Stimulated activated CD4-positive, alpha-beta T cell treated with anti-CD3 and anti-CD28 coated beads, Interleukin-12 subunit alpha, Interleukin-12 subunit beta, amount 100 ng/mL, for 24 hours (primary cell): ENCODE data around the gene UBE2L3.
A peak's percentile ranks its signal among the peaks of the same experiment; 100 is the strongest.
"Not testable (repeated sequence)": the region's sequence is repeated elsewhere in the genome, so short reads cannot be mapped to it uniquely, and the experiment has no call there.

ENCODE experiments used
- DNase-seq, 2 experiments: peaks; one replicate each; pipeline ENCODE4 v3.0.0-alpha.2; 2020; ENCODE audit warnings: low read depth in 2 of 2

The UBE2L3 gene

DNA sequence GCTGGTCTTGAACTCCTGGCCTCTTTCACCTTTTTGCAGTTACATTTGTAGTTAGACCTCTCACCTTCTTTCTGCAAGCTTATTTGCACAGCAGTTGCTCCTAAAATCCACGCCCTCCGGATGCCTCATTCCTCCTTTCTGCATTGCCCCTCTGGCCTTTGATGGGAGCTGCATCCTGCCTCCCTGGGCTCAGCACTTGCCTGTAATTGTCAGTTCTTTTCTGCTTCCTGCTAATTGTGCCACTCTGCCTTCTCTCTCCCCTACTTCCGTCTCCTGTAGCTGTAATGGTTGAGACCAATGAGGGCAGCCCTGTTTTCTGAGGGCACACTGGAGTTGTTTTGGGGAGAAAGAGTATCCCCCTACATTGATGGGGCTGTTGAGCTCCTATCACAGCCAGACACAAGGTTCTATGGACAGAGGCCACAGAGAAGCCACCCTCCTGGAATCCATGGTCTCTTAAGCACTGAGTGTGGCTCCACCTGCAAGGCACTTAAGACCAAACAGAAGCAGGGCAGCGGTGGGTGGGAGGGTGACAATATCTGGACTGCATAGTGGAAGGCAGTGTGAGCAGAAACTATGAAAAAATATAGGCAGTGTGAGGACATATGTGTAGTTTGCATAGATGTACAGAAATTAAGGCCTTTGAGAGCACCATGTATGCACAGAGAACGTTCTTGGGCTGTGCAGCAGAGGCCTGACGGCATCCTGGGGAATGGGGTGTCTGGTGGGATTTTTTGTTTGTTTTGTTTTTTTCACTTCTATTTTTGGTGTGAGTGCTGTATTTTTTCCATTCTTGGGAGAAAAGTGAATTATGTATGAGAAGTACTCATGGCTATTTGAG lies 31.8 kb downstream of the UBE2L3 start:
- DNase-seq = no peak

- DNase-seq = no peak
Observed at GRCh38 chr22:21602579-21602978, 35.1 kb downstream of the UBE2L3 start.

GRCh38 chr22:21603973-21604372 lies 36.5 kb downstream of the UBE2L3 start:
- DNase-seq = no peak

DNA sequence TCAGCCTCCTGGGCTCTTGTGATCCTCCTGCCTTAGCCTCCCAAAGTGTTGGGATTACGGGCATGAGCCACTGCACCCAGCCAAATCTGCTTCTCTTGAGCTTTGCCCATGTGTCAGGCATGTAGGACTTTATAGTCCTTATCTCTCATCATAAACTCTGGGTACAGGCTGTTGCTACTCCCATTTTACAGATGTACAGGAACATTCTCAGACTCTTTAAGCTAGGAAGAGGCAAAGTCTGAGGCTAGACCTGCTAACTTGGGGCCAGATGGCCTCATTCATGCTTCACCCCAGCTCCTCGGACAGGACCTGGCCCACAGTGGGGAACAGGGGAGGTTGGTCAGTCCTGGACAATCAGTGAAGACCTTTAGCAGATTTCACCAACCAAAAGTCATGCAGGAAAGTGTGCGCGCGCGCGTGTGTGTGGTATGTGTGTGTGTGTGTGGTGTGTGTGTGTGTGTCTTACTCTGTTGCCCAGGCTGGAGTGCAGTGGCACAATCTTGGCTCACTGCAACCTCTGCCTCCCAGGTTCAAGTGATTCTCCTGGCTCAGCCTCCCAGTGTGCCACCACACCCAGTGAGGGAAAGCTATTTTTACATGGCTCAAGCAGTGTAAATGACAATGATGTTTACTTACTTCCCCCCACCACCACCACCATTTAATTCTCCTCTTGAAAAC lies 38.5 kb downstream of the UBE2L3 start:
- no peak for DNase-seq

- no peak for DNase-seq
Observed at GRCh38 chr22:21606775-21607174, 39.3 kb downstream of the UBE2L3 start.

GRCh38 chr22:21609556-21610157 lies 42.1 kb downstream of the UBE2L3 start:
- DNase-seq = not testable (repeated sequence)

DNA sequence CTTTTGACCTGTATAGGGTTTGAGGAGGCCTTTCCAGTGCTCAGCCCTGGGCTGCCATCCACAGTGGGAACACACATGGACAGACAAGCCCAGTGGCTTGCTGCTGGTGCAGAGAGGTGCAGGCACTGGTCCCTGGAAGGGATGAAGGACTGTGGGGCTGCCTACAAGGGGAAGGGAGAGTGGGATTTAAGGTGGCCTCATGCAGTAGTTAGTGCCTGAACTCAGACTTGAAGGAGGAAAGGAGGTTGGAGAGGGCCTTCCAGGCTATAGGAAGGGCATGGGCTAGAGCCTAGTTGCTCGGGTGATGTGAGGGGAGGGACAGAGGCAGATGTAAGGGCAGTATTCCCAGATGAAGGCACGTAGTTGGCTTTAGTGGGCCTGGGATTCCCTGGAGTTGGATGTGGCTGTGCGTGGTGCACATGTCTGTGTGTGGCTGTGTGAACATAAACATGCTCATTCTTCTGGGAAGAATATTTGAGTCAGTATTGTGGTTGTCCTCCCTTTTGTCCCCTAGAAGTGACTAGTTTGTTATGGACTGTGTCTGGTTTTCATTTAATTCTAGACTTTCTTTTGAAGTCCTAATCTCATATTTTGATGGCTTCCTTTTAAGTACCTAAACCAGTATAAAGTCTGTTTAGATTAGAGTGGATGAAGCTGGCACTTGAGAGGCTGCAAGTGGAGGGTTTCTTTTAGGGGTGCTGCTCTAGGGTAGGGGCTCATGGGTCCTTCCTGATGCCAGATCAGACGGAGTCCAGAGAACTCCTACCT lies 43.9 kb downstream of the UBE2L3 start:
- DNase-seq = no peak

DNA sequence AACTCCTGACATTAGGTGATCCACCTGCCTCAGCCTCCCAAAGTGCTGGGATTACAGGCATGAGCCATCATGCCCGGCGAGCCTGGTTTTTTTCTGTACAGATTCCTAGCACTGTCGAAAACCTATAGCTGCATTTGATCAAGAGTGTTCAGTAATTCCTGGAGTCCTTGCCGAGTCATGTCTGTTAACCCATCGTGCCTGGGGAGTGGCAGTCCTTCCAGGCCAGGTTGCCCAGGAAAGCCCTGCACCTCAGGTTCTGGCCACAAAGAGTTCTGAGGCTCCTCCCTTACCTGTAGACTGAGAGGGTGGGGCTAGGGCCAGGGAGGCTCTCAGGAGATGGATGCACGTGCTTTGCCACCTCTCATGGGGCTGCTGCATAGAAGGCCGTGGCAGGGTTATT lies 45.3 kb downstream of the UBE2L3 start:
- DNase-seq = no peak

DNA sequence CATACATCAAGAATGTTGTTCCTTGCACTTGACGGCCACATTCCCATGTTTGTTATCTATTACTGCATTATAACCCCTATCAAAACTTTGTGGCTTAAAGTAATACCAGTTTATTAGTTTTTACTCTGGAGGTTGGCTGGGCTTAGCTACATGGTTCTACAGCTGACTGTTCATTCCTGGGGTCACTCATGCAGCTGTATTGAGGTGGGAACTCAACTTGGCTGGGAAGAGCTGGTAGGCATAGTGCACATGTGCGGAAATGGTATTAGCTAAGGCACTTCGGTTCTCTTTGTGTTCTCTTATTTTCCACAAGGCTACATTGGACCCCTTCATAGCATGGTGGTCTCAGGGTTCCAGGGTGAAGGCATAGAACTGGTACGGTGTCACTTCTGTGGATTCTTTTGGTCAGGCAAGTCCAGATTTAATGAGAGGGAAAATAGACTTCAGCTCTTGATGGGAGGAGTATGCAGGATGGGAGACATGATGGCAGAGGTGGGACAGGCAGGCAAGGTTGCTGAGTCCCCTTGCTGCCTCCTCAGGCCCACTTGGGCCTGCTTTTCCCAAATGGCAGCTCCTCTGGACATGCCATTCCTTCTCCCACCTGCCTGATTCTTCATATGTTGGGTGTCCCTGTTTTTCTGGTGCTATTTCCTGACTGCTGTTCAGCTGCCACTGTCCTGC lies 46.2 kb downstream of the UBE2L3 start:
- no peak for DNase-seq

GRCh38 chr22:21615731-21616130 lies 48.2 kb downstream of the UBE2L3 start:
- DNase-seq = no peak

- DNase-seq = not testable (repeated sequence)
Observed at GRCh38 chr22:21617337-21617736, 49.8 kb downstream of the UBE2L3 start.

- DNase-seq = no peak
Observed at GRCh38 chr22:21621025-21621424, 53.5 kb downstream of the UBE2L3 start.

- no peak for DNase-seq
Observed at GRCh38 chr22:21622011-21622918, 54.8 kb downstream of the UBE2L3 start.

DNA sequence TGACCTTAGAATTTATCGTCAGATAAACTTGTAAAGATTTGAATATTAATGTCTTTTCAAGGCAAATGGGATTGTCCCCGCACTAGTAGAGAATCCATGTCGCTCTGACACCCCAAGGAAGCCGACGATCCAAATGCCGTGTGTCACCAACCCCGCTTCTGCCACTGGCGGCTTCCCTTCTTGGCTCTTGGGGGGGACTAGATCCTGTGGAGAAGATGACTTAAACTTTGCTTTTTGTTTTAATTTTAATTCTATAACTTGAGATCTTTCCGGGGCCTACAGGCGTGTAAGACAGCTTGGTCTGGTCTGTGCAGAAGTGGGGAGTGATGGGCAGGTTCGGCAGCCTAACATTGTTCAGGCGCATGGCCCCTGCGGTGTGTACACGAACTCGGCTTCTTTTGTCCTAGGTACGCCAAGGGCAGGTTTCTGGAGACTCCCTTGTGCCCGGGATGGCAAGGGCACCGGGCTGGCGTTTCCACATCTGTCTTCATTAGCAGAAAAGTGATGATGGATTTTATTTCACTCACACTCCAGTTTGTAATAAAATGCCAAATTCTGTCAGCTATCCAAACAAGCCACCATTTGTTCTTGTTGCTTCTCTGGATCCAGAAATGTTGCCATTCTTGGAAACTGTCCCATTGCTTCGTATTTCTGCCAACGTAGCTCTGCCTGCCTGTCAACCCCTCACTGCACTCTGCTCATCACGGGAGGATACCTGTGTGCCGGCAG lies 55.6 kb downstream of the UBE2L3 start:
- no peak for DNase-seq

DNA sequence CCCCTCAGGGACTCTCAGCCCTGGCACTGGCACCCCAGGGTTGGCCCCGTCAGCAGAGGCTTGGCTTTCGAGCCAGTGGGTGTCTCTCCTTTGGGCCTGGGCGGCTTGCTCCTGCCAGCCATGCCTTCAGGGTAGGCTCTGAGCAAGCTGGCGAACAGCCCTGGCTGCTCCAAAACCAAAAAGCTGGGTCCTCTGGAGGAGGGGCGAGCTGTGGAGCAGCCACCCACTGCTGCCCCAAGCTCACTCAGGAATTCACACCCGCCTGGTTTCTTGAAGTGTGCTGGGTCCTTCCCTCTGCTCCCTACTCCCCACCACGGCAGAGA lies 56.1 kb downstream of the UBE2L3 start:
- no peak for DNase-seq

GRCh38 chr22:21624120-21624879 lies 56.8 kb downstream of the UBE2L3 start:
- peak in 1 of 2 experiments; percentile 41 for DNase-seq

DNA sequence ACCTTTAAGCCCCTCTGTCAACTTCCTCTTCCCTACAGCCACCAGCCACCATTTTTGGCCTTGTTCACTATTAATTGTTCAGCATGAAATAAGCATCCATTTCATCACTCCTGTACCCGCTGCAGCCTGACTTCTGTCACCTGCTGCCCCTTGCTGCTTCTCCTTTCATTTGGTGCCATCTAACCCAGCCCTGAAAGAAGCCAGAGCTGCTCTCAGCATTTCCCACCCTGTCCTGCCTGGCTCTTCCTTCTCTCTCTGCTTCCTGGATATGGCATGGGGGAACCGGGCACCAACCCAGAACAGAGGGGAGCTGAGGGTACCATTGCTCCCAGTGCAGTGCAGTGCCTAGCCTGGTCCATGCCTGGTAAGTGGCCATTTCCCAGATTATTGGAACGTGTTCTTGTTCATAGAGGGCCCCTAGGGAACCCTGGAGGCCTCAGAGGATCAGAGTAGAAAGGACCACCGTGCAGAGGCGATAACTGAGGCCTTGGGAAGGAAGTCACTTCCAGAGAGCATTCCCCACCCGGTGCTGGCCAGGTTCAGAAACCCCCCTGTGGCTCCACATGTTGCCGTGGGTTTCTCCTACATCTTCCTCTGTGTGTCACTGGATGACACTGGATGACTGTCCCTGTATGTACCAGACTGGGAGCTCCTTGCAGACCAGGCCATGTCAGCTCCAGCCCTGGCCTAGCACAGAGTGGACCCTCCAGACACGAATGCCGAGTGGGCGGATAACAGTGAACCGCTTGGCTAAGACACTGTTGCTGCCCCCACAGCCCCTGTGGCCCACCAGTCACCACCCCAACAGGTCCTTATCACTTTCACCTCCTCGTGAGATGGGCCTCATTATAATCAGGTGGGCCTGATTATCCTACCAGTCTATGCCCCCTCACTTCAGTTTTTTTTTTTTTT lies 57.6 kb downstream of the UBE2L3 start:
- DNase-seq = no peak
